HepG2 (cell line): Measurements from ENCODE around the gene CEP135. TPM values are rescaled to one million over a fixed set of nuclear protein-coding genes. Genes with fewer than 3 reads are reported as not detected.
A peak's percentile ranks its signal among the peaks of the same experiment; 100 is the strongest.

Source experiments
- AGO1 ChIP-seq: fragments of 200-400 bp; formaldehyde crosslinking; IDR thresholded peaks from 2 replicates; pipeline ENCODE4 v1.6.1; 2017; ENCODE audit warnings: mild to moderate bottlenecking, low read depth, low read length, moderate library complexity; ENCODE audit not compliant: poor library complexity, severe bottlenecking
- CTCF ChIP-seq: sonication (generic); formaldehyde crosslinking; IDR thresholded peaks from 2 replicates; pipeline ENCODE4 v1.5.0; 2020; ENCODE audit warnings: mild to moderate bottlenecking, missing genetic modification reagents, moderate library complexity
- DBP ChIP-seq: sonication (generic); formaldehyde crosslinking; IDR thresholded peaks from 2 replicates; pipeline ENCODE4 v1.4.0; 2020; ENCODE audit warnings: missing genetic modification reagents; ENCODE audit errors: not compliant biosample characterization
- E2F1 ChIP-seq: sonication (generic); formaldehyde crosslinking; IDR thresholded peaks from 2 replicates; pipeline ENCODE4 v1.5.0; 2020; ENCODE audit warnings: missing genetic modification reagents
- ERF ChIP-seq: IDR thresholded peaks from 2 replicates; pipeline ENCODE4 v1.6.1; 2018; ENCODE audit warnings: missing biosample characterization, missing genetic modification reagents
- ETV5 ChIP-seq: IDR thresholded peaks from 2 replicates; pipeline ENCODE4 v1.6.1; 2018; ENCODE audit warnings: missing biosample characterization, missing genetic modification reagents, inconsistent platforms, borderline replicate concordance
- HOXA5 ChIP-seq: sonication (generic); formaldehyde crosslinking; IDR thresholded peaks from 2 replicates; pipeline ENCODE4 v1.4.0; 2020; ENCODE audit warnings: missing genetic modification reagents
- MTERF4 ChIP-seq: sonication (generic); formaldehyde crosslinking; IDR thresholded peaks from 2 replicates; pipeline ENCODE4 v1.8.0; 2023; ENCODE audit warnings: mild to moderate bottlenecking, missing genetic modification reagents
- NFATC3 ChIP-seq: sonication (generic); formaldehyde crosslinking; IDR thresholded peaks from 2 replicates; pipeline ENCODE4 v1.5.1; 2020; ENCODE audit warnings: mild to moderate bottlenecking, missing genetic modification reagents
- PITX1 ChIP-seq: sonication (generic); formaldehyde crosslinking; IDR thresholded peaks from 2 replicates; pipeline ENCODE4 v1.5.1; 2020; ENCODE audit warnings: mild to moderate bottlenecking, missing genetic modification reagents
- POLR2A ChIP-seq, 2 experiments: IDR thresholded peaks; 2 replicates each; pipeline ENCODE4 v1.6.1; 2011; ENCODE audit warnings: low read depth in 2 of 2, low read length in 2 of 2, mild to moderate bottlenecking in 1 of 2, moderate library complexity in 1 of 2; ENCODE audit not compliant: insufficient read depth in 1 of 2
- RELA ChIP-seq: sonication (generic); formaldehyde crosslinking; IDR thresholded peaks from 2 replicates; pipeline ENCODE4 v1.4.0; 2020; ENCODE audit warnings: missing genetic modification reagents
- SMC3 ChIP-seq: IDR thresholded peaks from 2 replicates; pipeline ENCODE4 v1.6.1; 2011; ENCODE audit warnings: low read length, improper control_type of control experiment
- SNAPC2 ChIP-seq: sonication (generic); formaldehyde crosslinking; IDR thresholded peaks from 2 replicates; pipeline ENCODE4 v1.8.1; 2022; ENCODE audit warnings: mild to moderate bottlenecking, missing genetic modification reagents
- SOX5 ChIP-seq: IDR thresholded peaks from 2 replicates; pipeline ENCODE4 v1.6.1; 2016; ENCODE audit warnings: borderline replicate concordance
- ZBTB14 ChIP-seq: sonication (generic); formaldehyde crosslinking; IDR thresholded peaks from 2 replicates; pipeline ENCODE4 v1.4.0; 2020; ENCODE audit warnings: missing genetic modification reagents
- ZBTB20 ChIP-seq: sonication (generic); formaldehyde crosslinking; IDR thresholded peaks from 2 replicates; pipeline ENCODE4 v1.8.1; 2023; ENCODE audit warnings: missing genetic modification reagents, low read depth, mild to moderate bottlenecking, borderline replicate concordance
- ZFP36L2 ChIP-seq: sonication (generic); formaldehyde crosslinking; IDR thresholded peaks from 2 replicates; pipeline ENCODE4 v1.4.0; 2020; ENCODE audit warnings: missing genetic modification reagents
- ZNF205 ChIP-seq: IDR thresholded peaks from 2 replicates; pipeline ENCODE4 v1.6.1; 2018; ENCODE audit warnings: missing biosample characterization, missing genetic modification reagents
- ZNF558 ChIP-seq: sonication (generic); formaldehyde crosslinking; IDR thresholded peaks from 2 replicates; pipeline ENCODE4 v1.9.0; 2022; ENCODE audit warnings: mild to moderate bottlenecking, missing genetic modification reagents, borderline replicate concordance
- ZNF788 ChIP-seq: sonication (generic); formaldehyde crosslinking; IDR thresholded peaks from 2 replicates; pipeline ENCODE4 v1.5.0; 2020; ENCODE audit warnings: mild to moderate bottlenecking, missing genetic modification reagents, borderline replicate concordance
- ZSCAN21 ChIP-seq: sonication (generic); formaldehyde crosslinking; IDR thresholded peaks from 2 replicates; pipeline ENCODE4 v1.8.0; 2022; ENCODE audit warnings: mild to moderate bottlenecking, missing genetic modification reagents, moderate library complexity, borderline replicate concordance
- polyA plus RNA-seq, 8 experiments: library from polyadenylated mRNA; depleted of rRNA in 3 of 8; stranded (reverse) in 7 of 8; unstranded in 1 of 8; fragments of >200 nt; fragmentation: Illumina TruSeq in 4 of 8; extraction: Trizol in 4 of 8; gene quantifications; 2 replicates each; pipeline versions ENCODE4 v1.2.1 to v1.2.3, GENCODE V29; 2011 to 2016; ENCODE audit warnings: low read depth in 4 of 8, missing spikeins in 1 of 8, mixed read lengths in 1 of 8; ENCODE audit not compliant: insufficient read depth in 1 of 8
- total RNA-seq, 5 experiments: library from RNA; depleted of rRNA; stranded (reverse); fragments of >200 nt; fragmentation: Illumina TruSeq; extraction: Trizol; gene quantifications; 2 replicates each; pipeline ENCODE4 v1.2.3, GENCODE V29; 2016; ENCODE audit warnings: low read depth in 1 of 5

The CEP135 gene
- total and polyA plus RNA-seq, 2 of the 13 experiments (the other 11 are each of a cell fraction or from before 2014, with no cell fraction given): 1.7 to 8.8 TPM

GRCh38 chr4:55948726-55949481 is at the start of gene CEP135 (continued):
- TF ChIP-seq CTCF (CRISPR knock-in tag) (peak; percentile 98), ZNF205 (CRISPR knock-in tag) (peak; percentile 4; the same call in 1 of the 2 replicates), NFATC3 (0 out of 2 replicates have a peak, but pooled peaks have one; percentile 56), POLR2A (IDR thresholded peaks at IDR 0.05; ENCODE audit: insufficient read depth in 1 of 2, low read depth in 2 of 2, low read length in 2 of 2) (peak; percentile 56 to 72), DBP (CRISPR knock-in tag) (peak; percentile 62), MTERF4 (CRISPR knock-in tag) (0 out of 2 replicates have a peak, but pooled peaks have one; percentile 53), ZSCAN21 (CRISPR knock-in tag) (peak; percentile 97), SOX5 (CRISPR knock-in tag) (peak; percentile 36; the same call in 1 of the 2 replicates), AGO1 (no peak), ZNF558 (CRISPR knock-in tag) (peak; percentile 69; the same call in 1 of the 2 replicates), PITX1 (CRISPR knock-in tag) (peak; percentile 74), SNAPC2 (no peak), ETV5 (CRISPR knock-in tag) (peak; percentile 77), ERF (CRISPR knock-in tag) (peak; percentile 88; the same call in 1 of the 2 replicates), ZNF788 (CRISPR knock-in tag) (peak; percentile 93; the same call in 1 of the 2 replicates), ZBTB14 (CRISPR knock-in tag) (peak; percentile 99), RELA (CRISPR knock-in tag) (no peak), E2F1 (CRISPR knock-in tag) (peak; percentile 77), SMC3 (peak; percentile 23; the same call in 1 of the 2 replicates), ZBTB20 (CRISPR knock-in tag) (peak; percentile 58; the same call in 1 of the 2 replicates), HOXA5 (CRISPR knock-in tag) (peak; percentile 91), ZFP36L2 (CRISPR knock-in tag) (no peak)
